PC-9 (cell line): Measurements from ENCODE around the gene MPHOSPH8. TPM values are rescaled to one million over a fixed set of nuclear protein-coding genes. Genes with fewer than 3 reads are reported as not detected.

ENCODE experiments used
- BruUV-seq: library from RNA; stranded (reverse); fragments of 400-500 nt; replicated peaks from 2 replicates; lab custom pipeline; 2021; lab: Mats Ljungman, UMichigan
- CTCF ChIA-PET: fragments of 300-600 bp; sonication (Branson Sonifier 250); formaldehyde crosslinking; loops from one replicate; lab custom pipeline; 2022; ENCODE audit warnings: antibody characterized with exemption; lab: Charles Lee
- POLR2A ChIA-PET: fragments of 300-600 bp; sonication (Branson Sonifier 250); formaldehyde crosslinking; loops from one replicate; lab custom pipeline; 2022; ENCODE audit warnings: antibody characterized with exemption; ENCODE audit not compliant: unreplicated experiment; lab: Charles Lee
- DNase-seq, 2 experiments: peaks; one replicate each; pipeline versions ENCODE4 v3.0.0 to v3.0.0-alpha.2; 2015 to 2022; ENCODE audit warnings: mixed read lengths in 1 of 2
- H2AFZ ChIP-seq: fragments of 200-600 bp; sonication (generic); 2 replicates; pipeline ENCODE4 v1.8.1; 2017; ENCODE audit warnings: antibody characterized with exemption
- H3F3A ChIP-seq: fragments of 200-600 bp; sonication (generic); 2 replicates; pipeline ENCODE4 v1.8.1; 2017; ENCODE audit warnings: antibody characterized with exemption, mild to moderate bottlenecking, low read depth; ENCODE audit not compliant: insufficient read depth
- H3K27ac ChIP-seq: fragments of 200-600 bp; sonication (generic); 2 replicates; pipeline ENCODE4 v1.6.1; 2016; ENCODE audit warnings: mixed run types
- H3K27me3 ChIP-seq: fragments of 200-600 bp; sonication (generic); 2 replicates; pipeline ENCODE4 v1.6.1; 2016; ENCODE audit warnings: low read depth, mixed run types; ENCODE audit not compliant: insufficient read depth
- H3K36me3 ChIP-seq: fragments of 200-600 bp; sonication (generic); 2 replicates; pipeline ENCODE4 v1.6.1; 2016; ENCODE audit warnings: low read depth, mixed run types
- H3K4me1 ChIP-seq: fragments of 200-600 bp; sonication (generic); replicated peaks from 2 replicates; pipeline ENCODE4 v1.6.1; 2016; ENCODE audit warnings: mixed run types; ENCODE audit not compliant: insufficient read depth
- H3K4me2 ChIP-seq: fragments of 200-600 bp; sonication (generic); 2 replicates; pipeline ENCODE4 v1.6.1; 2017; ENCODE audit warnings: mixed run types
- H3K4me3 ChIP-seq: fragments of 200-600 bp; sonication (generic); 2 replicates; pipeline ENCODE4 v1.6.1; 2016; ENCODE audit warnings: mixed run types
- H3K79me2 ChIP-seq: fragments of 200-600 bp; sonication (generic); 2 replicates; pipeline ENCODE4 v1.6.1; 2017; ENCODE audit warnings: low read depth, mixed run types
- H3K9me2 ChIP-seq: fragments of 200-600 bp; sonication (generic); 2 replicates; pipeline ENCODE4 v1.8.1; 2017; ENCODE audit warnings: mild to moderate bottlenecking; ENCODE audit not compliant: insufficient read depth
- H3K9me3 ChIP-seq: fragments of 200-600 bp; sonication (generic); 2 replicates; pipeline ENCODE4 v1.8.1; 2016; ENCODE audit warnings: low read depth; ENCODE audit not compliant: insufficient read depth
- H4K20me1 ChIP-seq: fragments of 200-600 bp; sonication (generic); 2 replicates; pipeline ENCODE4 v1.8.1; 2017; ENCODE audit not compliant: insufficient read depth
- EZH2 ChIP-seq: fragments of 200-600 bp; sonication (generic); IDR thresholded peaks from 2 replicates; pipeline ENCODE4 v1.8.0; 2017; ENCODE audit warnings: antibody characterized with exemption, low read depth
- intact Hi-C: fragments of 100-400 bp; cut with micrococcal nuclease; formaldehyde crosslinking; loops from one replicate; pipeline ENCODE4 v1.10.0; 2022; ENCODE audit not compliant: unreplicated experiment
- total RNA-seq: library from RNA; stranded (reverse); gene quantifications from 2 replicates; pipeline ENCODE4 v1.2.3, GENCODE V29; 2021
- TF ChIP-seq, protein P1 (sequence below): fragments of 200-600 bp; sonication (generic); conservative IDR thresholded peaks from 2 replicates; pipeline ENCODE4 v1.6.1; 2017; ENCODE audit warnings: mixed run types, antibody characterized with exemption, mild to moderate bottlenecking, moderate library complexity

MPHOSPH8 gene
- total RNA-seq, 1 experiment from 2014 or later, result 17.0 TPM

DNA sequence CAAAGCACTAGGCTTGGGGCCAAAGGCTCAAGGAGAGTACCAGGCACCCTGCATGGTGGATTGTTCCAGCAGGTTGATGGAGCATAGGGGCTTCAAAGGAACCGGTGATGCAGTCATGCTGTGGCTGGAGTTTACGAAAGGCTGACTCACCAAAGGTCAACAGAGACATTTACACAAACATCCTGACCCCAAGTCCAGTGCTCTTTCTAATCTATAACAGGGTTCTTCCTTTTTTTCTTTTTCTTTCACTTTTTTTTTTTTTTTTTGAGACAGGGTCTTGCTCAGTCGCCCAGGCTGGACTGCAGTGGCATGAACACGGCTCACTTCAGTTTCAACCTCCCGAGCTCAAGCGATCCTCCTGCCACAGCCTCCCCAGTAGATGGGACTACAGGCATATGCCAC, 36.5 kb upstream of the MPHOSPH8 start:
- Histone ChIP-seq H3K79me2 (no peaks in the 10 kb centered on the region), H3K9me3 (no peaks in the 10 kb centered on the region), H3K27me3 (no peaks in the 10 kb centered on the region), H2AFZ (no peak overlapping the region), H3F3A (no peaks in the 10 kb centered on the region), H3K36me3 (no peaks in the 10 kb centered on the region), H3K9me2 (no peaks in the 10 kb centered on the region), H3K27ac (no peak overlapping the region), H3K4me1 (peaks cover 18% of the 10 kb centered on the region), H3K4me3 (no peak overlapping the region), H3K4me2 (peak overlapping the region; percentile 14), H4K20me1 (no peaks in the 10 kb centered on the region)
- CTCF ChIA-PET, result interaction anchor here (0.6 kb wide), 1 partner anchor 44 kb away, joined by 4 read pairs; no protein-coding TSS in a partner anchor
- peak in 1 of 2 experiments; percentile 61 for DNase-seq
- POLR2A ChIA-PET, result no interaction called here
- BruUV-seq, result no TSS peak
- intact Hi-C loops, result no loop called here
- no peak for TF ChIP-seq EZH2
- TF ChIP-seq, protein P1, sequence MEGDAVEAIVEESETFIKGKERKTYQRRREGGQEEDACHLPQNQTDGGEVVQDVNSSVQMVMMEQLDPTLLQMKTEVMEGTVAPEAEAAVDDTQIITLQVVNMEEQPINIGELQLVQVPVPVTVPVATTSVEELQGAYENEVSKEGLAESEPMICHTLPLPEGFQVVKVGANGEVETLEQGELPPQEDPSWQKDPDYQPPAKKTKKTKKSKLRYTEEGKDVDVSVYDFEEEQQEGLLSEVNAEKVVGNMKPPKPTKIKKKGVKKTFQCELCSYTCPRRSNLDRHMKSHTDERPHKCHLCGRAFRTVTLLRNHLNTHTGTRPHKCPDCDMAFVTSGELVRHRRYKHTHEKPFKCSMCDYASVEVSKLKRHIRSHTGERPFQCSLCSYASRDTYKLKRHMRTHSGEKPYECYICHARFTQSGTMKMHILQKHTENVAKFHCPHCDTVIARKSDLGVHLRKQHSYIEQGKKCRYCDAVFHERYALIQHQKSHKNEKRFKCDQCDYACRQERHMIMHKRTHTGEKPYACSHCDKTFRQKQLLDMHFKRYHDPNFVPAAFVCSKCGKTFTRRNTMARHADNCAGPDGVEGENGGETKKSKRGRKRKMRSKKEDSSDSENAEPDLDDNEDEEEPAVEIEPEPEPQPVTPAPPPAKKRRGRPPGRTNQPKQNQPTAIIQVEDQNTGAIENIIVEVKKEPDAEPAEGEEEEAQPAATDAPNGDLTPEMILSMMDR, result no peak

DNA sequence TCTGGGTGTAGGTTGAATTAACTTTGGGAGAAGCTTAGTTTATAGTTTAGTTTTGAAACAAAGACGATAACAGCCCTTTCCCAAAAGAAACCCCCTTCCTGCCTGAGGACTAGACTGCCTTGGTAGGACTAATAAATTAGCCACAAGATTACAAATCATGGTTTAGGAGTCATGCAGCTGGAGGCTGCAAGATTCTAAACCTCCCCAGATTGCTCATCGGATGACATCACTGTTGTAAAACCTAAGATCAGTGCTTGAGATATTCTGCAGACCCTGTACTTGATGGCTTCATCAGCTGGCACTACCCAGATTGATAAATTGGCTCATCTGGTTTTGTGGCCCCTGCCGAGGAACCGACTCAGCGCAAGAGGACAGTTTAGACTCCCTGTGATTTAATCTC, 35.9 kb upstream of the MPHOSPH8 start:
- no peaks in the 10 kb centered on the region for H3K9me2 ChIP-seq
- no peaks in the 10 kb centered on the region for H3F3A ChIP-seq
- no peaks in the 10 kb centered on the region for H4K20me1 ChIP-seq
- TF ChIP-seq, protein P1, result no peak
- no peak for TF ChIP-seq EZH2
- intact Hi-C loops, result no loop called here
- no peaks in the 10 kb centered on the region for H3K27me3 ChIP-seq
- BruUV-seq, result no TSS peak
- H3K36me3 ChIP-seq, result no peaks in the 10 kb centered on the region
- ChIA-PET POLR2A (no interaction called here), CTCF (no interaction called here)
- H3K9me3 ChIP-seq, result no peaks in the 10 kb centered on the region
- H3K27ac ChIP-seq, result no peak overlapping the region
- H3K79me2 ChIP-seq, result no peaks in the 10 kb centered on the region
- peak overlapping the region; percentile 14; the same call in 1 of the 2 replicates for H3K4me2 ChIP-seq
- H2AFZ ChIP-seq, result no peak overlapping the region
- H3K4me3 ChIP-seq, result no peak overlapping the region
- H3K4me1 ChIP-seq, result peaks cover 18% of the 10 kb centered on the region
- DNase-seq, result peak in 1 of 2 experiments; percentile 56

DNA sequence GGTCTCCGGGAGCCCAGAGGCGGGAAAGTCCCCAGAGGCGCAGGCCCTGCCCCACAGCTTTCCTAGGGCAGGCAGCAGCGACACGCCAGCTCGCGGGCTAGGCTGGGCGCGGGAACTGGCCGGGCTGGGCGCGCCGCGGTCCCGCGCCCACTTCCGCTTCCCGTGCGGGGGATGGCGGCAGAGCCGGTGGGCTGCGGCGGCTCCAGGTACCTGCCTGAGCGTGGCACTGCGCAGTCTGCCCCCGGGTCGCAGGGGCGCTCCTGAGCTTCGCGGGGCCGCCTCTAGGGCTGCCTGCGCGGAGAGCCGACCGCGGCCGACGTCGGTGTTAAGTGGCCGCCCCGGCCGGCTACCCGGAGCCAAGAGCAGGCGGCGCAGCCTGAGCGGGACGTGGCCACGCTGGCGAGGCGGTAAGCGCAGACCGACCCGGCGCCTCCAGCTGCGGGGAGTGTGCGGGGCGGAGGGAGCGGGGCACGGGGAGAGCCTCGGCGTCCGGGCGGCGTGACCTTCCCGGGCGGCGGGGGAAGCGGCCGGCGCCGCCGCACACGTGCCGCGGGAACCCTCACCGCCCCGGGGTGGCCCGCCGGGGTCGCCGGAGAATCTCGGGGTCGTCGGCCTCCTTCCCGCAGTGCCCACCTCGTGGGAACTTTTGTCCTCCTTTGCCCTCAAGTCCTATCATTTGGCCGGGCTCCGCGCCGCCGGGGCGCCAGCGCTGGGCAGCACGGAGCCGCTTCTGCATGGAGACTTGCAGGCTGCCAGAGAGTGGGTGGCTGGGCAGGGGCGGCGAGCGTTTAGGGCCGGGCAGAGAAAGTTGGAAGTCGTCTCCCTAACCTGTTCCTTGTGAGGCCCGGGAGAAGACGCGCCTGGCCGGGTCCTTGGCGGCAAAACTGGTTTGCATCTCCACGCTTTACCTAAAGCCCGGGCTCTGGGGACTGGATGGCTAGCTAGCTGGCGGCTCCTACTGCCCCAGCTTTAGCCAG, 31.4 kb upstream of the MPHOSPH8 start:
- CTCF ChIA-PET, result interaction anchor here (0.6 kb wide), 1 partner anchor 288 kb away, joined by 4 read pairs; no protein-coding TSS in a partner anchor
- Histone ChIP-seq H3K79me2 (peaks cover 13% of the 10 kb centered on the region; the same call in 1 of the 2 replicates), H3K9me2 (no peaks in the 10 kb centered on the region), H3K36me3 (peaks cover 3% of the 10 kb centered on the region; the same call in 1 of the 2 replicates), H3K27ac (no peak overlapping the region), H3F3A (peaks cover 9% of the 10 kb centered on the region; the same call in 1 of the 2 replicates), H3K4me1 (peaks cover 26% of the 10 kb centered on the region), H3K4me2 (peak overlapping the region; percentile 94), H3K27me3 (no peaks in the 10 kb centered on the region), H3K9me3 (no peaks in the 10 kb centered on the region), H2AFZ (peak overlapping the region; percentile 94), H3K4me3 (peak overlapping the region; percentile 87), H4K20me1 (no peaks in the 10 kb centered on the region)
- intact Hi-C loops, result loop anchor here (10.0 kb wide), 3 partner anchors 263 to 523 kb away; partner anchors contain the start of genes ZMYM2 and ZMYM5
- peak in 1 of 2 experiments; percentile 46 for DNase-seq
- TF ChIP-seq, protein P1, result 0 out of 2 replicates have a peak, but pooled peaks have one; percentile 33
- no peak for TF ChIP-seq EZH2
- POLR2A ChIA-PET, result interaction anchor here (0.7 kb wide), 1 partner anchor 1574 kb away, joined by 3 read pairs; the partner anchor contains the start of genes MRPL57 and SKA3
- no TSS peak for BruUV-seq
